HG03521 (cell line): ENCODE data around the gene PDZD2.
"Not testable (repeated sequence)": the region's sequence is repeated elsewhere in the genome, so short reads cannot be mapped to it uniquely, and the experiment has no call there.

Experiments used
- ATAC-seq: cut with Tn5 transposase; IDR thresholded peaks from one replicate; pipeline ENCODE4 v1.9.1; 2021; ENCODE audit warnings: mild to moderate bottlenecking, moderate library complexity; ENCODE audit not compliant: unreplicated experiment

Gene PDZD2

DNA sequence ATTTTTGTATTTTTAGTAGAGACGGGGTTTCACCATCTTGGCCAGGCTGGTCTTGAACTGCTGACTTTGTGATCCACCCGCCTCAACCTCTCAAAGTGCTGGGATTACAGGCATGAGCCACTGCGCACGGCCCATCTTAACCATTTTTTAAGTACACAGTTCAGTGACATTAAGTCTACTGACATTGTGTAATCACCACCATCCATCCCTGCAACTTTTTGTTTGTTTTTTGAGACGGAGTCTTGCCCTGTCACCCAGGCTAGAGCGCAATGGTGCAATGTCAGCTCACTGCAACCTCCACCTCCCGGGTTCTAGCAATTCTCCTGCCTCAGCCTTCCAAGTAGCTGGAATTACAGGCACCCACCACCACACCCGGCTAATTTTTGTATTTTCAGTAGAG, 480.0 kb downstream of the PDZD2 start:
- not testable (repeated sequence) for ATAC-seq

DNA sequence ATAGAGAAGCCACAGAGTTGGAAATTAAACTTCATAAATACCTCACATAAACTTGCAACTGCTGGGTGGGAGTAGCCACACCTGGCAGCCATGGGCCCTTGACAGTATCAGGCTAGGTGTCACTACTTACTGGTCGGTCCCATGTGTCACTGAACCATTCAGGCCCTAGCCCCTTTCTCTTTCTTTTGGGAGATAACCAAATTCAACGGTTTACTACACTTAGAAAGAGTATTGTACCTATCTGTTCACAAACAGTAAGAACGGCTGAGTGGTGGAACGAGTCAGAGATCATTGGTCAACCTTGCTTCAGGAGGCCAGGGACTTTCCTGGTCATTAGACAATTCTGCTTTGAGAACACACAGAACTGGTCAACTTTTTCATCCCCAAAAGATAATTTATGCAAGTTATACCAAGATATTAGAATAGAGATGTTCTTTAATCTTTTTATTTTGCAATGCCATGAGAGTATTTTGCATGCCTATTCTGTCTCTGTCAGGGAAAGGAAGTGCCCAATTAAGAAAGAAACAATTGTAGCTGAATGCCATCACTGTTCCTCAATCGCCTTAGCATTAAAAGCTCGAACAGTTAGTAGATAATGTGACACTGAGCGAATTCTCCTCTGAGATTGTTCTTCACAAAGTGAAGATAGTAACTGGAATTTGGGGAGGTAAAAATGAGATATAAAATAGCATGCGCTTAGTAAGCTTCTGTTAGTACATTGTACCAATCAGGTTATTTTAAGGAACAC, 484.3 kb downstream of the PDZD2 start:
- ATAC-seq: no peak

- no peak for ATAC-seq
Observed at GRCh38 chr5:32123889-32124676, 485.2 kb downstream of the PDZD2 start.

DNA sequence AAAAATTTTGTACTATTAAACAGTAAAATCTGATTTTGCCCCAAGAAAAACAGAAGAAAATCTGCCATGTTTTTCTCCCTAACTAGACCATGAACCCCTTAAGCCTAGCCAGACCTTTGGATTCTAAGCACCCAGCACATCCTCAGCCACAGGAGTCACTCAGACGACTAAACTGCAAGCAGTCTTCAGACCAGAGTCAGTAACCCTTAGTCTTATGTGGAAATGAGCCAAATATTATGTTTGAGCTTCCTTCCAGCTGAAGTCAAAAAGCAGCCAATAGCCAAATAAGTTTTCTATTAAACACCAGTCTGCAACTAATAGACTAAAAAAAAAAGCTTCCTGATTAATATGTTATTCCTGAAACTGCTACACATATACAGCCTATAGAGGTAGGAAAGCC, 487.8 kb downstream of the PDZD2 start:
- ATAC-seq: no peak

GRCh38 chr5:32127711-32128110, 488.8 kb downstream of the PDZD2 start:
- ATAC-seq: no peak

GRCh38 chr5:32129074-32129598, 490.2 kb downstream of the PDZD2 start:
- ATAC-seq: no peak

GRCh38 chr5:32130865-32131264, 491.9 kb downstream of the PDZD2 start:
- no peak for ATAC-seq

DNA sequence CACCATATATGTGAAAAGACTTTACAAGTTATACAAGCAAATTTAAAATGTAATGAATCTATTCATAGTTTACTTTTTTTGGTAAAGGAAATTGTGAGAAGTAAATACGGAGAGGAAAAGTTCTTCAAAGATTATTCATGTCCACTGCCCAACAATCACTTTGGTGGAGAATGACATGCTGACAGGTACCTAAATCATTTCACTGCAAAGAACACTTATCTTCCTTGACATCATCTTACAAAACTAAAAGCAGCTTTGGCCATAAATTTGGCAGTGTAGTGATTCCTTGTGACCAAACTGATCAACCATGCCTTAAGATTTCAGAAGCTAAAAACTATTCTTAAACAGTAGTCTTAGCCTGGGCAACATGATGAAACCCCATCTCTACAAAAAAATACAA, 492.7 kb downstream of the PDZD2 start:
- no peak for ATAC-seq

- no peak for ATAC-seq
Observed at GRCh38 chr5:32132757-32133156, 493.8 kb downstream of the PDZD2 start.

DNA sequence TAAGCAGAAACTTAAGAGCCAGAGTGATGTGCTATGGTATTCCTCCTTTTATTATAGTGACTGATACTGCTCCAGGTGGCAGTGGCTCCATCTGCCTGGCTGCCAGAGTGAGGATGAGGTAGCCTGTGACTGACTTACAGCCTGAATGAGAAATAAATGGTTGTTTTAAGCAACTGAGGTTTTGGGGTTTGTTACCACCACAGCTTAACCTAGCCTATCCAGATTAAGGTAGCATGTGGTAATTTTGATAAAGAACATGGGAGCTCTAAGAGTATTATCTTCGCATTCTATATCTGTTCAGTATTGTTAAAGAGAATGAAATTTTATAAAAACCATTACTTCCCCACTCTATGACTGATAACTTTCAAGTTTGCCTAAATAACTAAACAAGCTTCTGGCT, 496.2 kb downstream of the PDZD2 start:
- ATAC-seq: no peak

DNA sequence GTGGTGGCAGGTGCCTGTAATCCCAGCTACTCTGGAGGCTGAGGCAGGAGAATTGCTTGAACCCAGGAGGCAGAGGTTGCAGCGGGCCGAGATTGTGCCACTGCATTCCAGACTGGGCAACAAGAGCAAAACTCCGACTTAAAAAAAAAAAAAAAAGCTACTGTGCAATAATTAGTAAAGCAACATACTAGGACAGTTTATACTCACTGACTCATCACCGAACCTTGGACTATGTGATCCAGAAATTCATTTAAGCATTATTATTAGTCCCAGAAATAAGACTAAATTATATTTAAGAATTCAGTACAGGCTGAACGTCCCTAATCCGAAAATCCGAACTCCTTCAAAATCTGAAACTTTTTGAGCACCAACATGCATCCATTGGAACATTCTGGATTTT, 497.4 kb downstream of the PDZD2 start:
- ATAC-seq: no peak

GRCh38 chr5:32138839-32139493, 500.0 kb downstream of the PDZD2 start:
- ATAC-seq: no peak

GRCh38 chr5:32143617-32144377, 504.9 kb downstream of the PDZD2 start:
- no peak for ATAC-seq

DNA sequence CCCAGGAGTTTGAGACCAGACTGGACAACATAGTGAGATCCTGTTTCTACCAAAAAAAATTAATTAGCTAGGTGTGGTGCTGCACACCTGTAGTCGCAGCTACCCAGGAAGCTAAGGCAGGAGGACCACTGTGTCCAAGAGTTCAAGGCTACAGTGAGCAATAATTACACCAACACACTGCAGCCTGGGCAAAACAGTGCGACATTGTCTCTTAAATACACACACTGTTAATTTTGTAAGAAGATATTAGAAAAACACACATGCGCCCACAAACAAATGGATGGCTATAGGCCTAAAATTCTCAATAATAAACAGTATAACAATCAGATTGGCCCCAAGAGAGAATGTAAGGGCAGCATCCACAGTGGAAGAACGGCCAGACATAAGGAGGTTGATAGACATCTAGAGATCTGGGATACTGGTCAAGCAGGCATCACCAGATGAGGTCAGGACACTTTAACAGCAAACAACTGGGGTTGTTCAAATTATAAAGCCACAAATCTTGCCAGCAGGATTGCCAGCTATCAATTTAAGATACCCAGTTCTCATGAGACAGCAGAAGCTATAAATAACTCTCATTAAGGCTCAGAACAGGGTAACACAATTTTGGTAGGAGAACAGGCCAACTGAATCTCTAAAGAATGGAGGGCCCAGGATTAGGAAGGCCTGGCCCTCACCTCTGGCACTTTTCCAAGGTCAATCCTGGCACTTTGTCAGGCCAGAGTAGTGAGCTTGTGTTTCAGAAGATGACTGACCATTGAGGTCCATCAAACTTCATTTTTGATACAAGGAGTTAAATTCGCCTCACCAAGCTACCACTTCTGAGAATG, 505.7 kb downstream of the PDZD2 start:
- ATAC-seq: no peak

- no peak for ATAC-seq
Observed at GRCh38 chr5:32145378-32145777, 506.4 kb downstream of the PDZD2 start.

DNA sequence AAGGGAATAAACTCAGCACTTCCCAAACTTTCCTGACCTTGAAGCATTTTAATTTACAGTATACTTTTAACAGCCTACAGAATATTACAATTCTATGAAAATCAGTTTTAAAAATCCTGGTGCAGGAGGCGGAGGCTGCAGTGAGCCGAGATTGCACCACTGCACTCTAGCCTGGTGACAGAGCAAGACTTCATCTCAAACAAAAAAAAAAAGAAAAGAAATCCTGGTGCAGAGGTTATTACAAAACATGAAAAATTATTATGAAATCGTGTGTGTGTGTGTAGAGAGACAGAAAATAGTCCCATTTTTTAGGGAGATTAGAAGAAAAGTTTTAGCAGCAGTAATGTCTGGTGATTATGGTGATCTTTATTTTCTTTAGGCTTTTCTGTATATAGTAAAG, 508.3 kb downstream of the PDZD2 start:
- no peak for ATAC-seq

DNA sequence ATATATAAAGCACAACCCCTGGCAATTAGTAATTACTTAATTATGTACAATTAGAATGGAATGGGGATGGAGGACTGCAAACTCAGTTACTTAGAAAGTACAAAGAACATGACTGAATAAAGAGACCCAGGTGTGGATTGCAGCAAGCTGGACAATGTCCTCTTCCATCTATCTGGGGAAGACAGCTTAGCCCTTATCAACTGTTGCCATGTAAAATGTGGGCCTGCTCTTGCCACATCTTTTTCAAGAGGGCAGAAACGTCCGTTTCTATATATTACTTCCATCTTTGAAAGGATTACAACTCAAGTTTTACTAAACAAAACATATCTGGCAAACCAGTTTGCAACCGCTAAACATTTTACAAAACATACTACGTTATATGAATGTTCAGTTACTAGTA, 509.0 kb downstream of the PDZD2 start:
- ATAC-seq: no peak

GRCh38 chr5:32150366-32150765, 511.4 kb downstream of the PDZD2 start:
- no peak for ATAC-seq

DNA sequence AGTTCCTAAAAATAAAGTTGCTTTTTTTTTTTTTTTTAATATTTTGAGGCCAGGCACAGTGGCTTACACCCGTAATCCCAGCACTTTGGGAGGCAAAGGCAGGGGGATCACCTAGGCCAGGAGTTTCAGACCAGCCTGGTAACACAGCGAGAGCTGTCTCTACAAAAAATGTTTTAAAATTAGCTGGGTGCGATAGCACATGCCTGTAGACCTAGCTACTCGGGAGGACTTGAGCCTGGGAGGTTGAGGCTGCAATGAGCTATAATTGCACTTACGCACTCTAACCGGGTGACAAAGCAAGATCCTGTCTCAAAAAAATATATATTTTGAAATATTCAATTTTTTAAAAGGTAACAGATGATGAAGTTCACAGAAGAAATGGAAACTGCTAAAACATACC, 512.3 kb downstream of the PDZD2 start:
- no peak for ATAC-seq

DNA sequence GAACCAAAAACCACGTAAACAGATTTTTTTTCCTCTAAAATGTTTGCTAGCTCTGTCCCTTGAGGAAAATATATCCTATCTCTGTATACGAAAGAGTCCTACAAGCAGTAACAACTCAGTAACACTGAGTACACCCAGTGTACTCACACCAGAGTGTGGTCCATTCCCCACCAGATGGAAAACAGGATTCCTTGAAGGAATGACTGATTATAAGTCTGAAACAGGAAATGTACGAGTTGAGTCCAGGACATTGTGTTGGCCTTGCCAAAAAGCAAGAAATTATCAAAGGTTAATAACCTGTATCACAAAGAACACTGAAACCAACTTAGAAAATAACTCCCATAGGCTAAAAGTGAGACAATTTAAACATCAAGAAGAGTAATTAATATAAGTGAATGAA, 514.8 kb downstream of the PDZD2 start:
- no peak for ATAC-seq
